HG03378 (cell line): ENCODE data around the gene STK16.
"Not testable (repeated sequence)": the region's sequence is repeated elsewhere in the genome, so short reads cannot be mapped to it uniquely, and the experiment has no call there.

ENCODE experiments used
- ATAC-seq: cut with Tn5 transposase; IDR thresholded peaks from one replicate; pipeline ENCODE4 v1.9.1; 2021; ENCODE audit warnings: mild to moderate bottlenecking, moderate library complexity; ENCODE audit not compliant: unreplicated experiment

STK16 gene

GRCh38 chr2:219286436-219287115 is 41.3 kb downstream of the STK16 start:
- ATAC-seq, result no peak

- not testable (repeated sequence) for ATAC-seq
These were observed 41.8 kb downstream of the STK16 start for GRCh38 chr2:219287116-219287440.

- no peak for ATAC-seq
These were observed 42.4 kb downstream of the STK16 start for GRCh38 chr2:219287580-219288265.

GRCh38 chr2:219289195-219289536 is 43.9 kb downstream of the STK16 start:
- ATAC-seq, result no peak

GRCh38 chr2:219289537-219290361 is 44.5 kb downstream of the STK16 start:
- no peak for ATAC-seq

- ATAC-seq, result no peak
These were observed 45.3 kb downstream of the STK16 start for GRCh38 chr2:219290381-219291171.

GRCh38 chr2:219291394-219291793 is 46.1 kb downstream of the STK16 start:
- no peak for ATAC-seq

- no peak for ATAC-seq
These were observed 46.7 kb downstream of the STK16 start for GRCh38 chr2:219291910-219292490.

GRCh38 chr2:219292616-219293015 is 47.3 kb downstream of the STK16 start:
- ATAC-seq, result no peak

- ATAC-seq, result no peak
These were observed 48.5 kb downstream of the STK16 start for GRCh38 chr2:219293736-219294231.

- ATAC-seq, result peak; percentile 74
These were observed 49.4 kb downstream of the STK16 start for GRCh38 chr2:219294356-219295351.

- no peak for ATAC-seq
These were observed 50.9 kb downstream of the STK16 start for GRCh38 chr2:219296142-219296541.

- ATAC-seq, result no peak
These were observed 51.5 kb downstream of the STK16 start for GRCh38 chr2:219296631-219297391.

- no peak for ATAC-seq
These were observed 52.6 kb downstream of the STK16 start for GRCh38 chr2:219297766-219298456.

- ATAC-seq, result peak; percentile 61
These were observed 53.6 kb downstream of the STK16 start for GRCh38 chr2:219298759-219299371.

- ATAC-seq, result no peak
These were observed 54.1 kb downstream of the STK16 start for GRCh38 chr2:219299372-219299760.
